C1 segment of cervical spinal cord (tissue), 14 donors: ENCODE data around the gene TP53I11.

Experiments used
- DNase-seq, 14 donors: peaks; one replicate each; lab custom pipeline; 2025; lab: John Stamatoyannopoulos, UW

TP53I11 gene

GRCh38 chr11:44950625-44951476 is at the start of gene TP53I11:
TSS of gene TP53I11 (minus strand) at chr11:44950883. CDS start at chr11:44938335, 12,548 bp downstream.
- DNase-seq, result peak in 9 of 14 donors; percentile 7 to 70 (median 34)

GRCh38 chr11:44999068-44999467 is 48.4 kb upstream of the TP53I11 start:
- DNase-seq, result no peak

GRCh38 chr11:44998051-44998450 is 47.4 kb upstream of the TP53I11 start:
- no peak for DNase-seq

GRCh38 chr11:44997566-44997965 is 46.9 kb upstream of the TP53I11 start:
- no peak for DNase-seq

GRCh38 chr11:44994753-44995152 is 44.1 kb upstream of the TP53I11 start:
- no peak for DNase-seq

GRCh38 chr11:44993971-44994704 is 43.5 kb upstream of the TP53I11 start:
- peak in 1 of 14 donors; percentile 68 for DNase-seq

GRCh38 chr11:44992774-44993173 is 42.1 kb upstream of the TP53I11 start:
- DNase-seq, result peak in 1 of 14 donors; percentile 52

GRCh38 chr11:44992181-44992582 is 41.5 kb upstream of the TP53I11 start:
- peak in 4 of 14 donors; percentile 12 to 85 (median 28) for DNase-seq

GRCh38 chr11:44990665-44991064 is 40.0 kb upstream of the TP53I11 start:
- DNase-seq, result no peak

- no peak for DNase-seq
Observed at GRCh38 chr11:44989831-44990566, 39.3 kb upstream of the TP53I11 start.

GRCh38 chr11:44988981-44989635 is 38.4 kb upstream of the TP53I11 start:
- DNase-seq, result no peak

GRCh38 chr11:44988111-44988510 is 37.4 kb upstream of the TP53I11 start:
- no peak for DNase-seq

- DNase-seq, result no peak
Observed at GRCh38 chr11:44987506-44987905, 36.8 kb upstream of the TP53I11 start.

GRCh38 chr11:44986315-44986714 is 35.6 kb upstream of the TP53I11 start:
- DNase-seq, result no peak

- DNase-seq, result no peak
Observed at GRCh38 chr11:44985721-44986120, 35.0 kb upstream of the TP53I11 start.

GRCh38 chr11:44983786-44984185 is 33.1 kb upstream of the TP53I11 start:
- DNase-seq, result no peak

GRCh38 chr11:44982496-44983062 is 31.9 kb upstream of the TP53I11 start:
- DNase-seq, result no peak

- no peak for DNase-seq
Observed at GRCh38 chr11:44980533-44981427, 30.1 kb upstream of the TP53I11 start.

- DNase-seq, result no peak
Observed at GRCh38 chr11:44979543-44980399, 29.1 kb upstream of the TP53I11 start.
